ENCODE measurements around the gene MAGEB2.
"Not testable (repeated sequence)": the region's sequence is repeated elsewhere in the genome, so short reads cannot be mapped to it uniquely, and the experiment has no call there.

Gene MAGEB2

GRCh38 chrX:30215357-30215843 is at the start of gene MAGEB2:
TSS of gene MAGEB2 (plus strand) at chrX:30215563. CDS start at chrX:30218581, 3,018 bp downstream.
- no peaks in the 10 kb centered on the region for H3K9me3 ChIP-seq (ENCODE audit: control insufficient read depth, insufficient read depth, low read length)
- H3K36me3 ChIP-seq (ENCODE audit: insufficient read depth, low read length), result no peaks in the 10 kb centered on the region
- H3K4me1 ChIP-seq (ENCODE audit: insufficient read depth, low read length), result peaks cover 12% of the 10 kb centered on the region; the same call in 1 of the 2 replicates
- H3K9ac ChIP-seq (ENCODE audit: low read depth, low read length), result no peak within 1 kb of the TSS

- Histone ChIP-seq H3K9ac (ENCODE audit: low read depth, low read length) (no peak overlapping the region), H3K36me3 (ENCODE audit: insufficient read depth, low read length) (no peaks in the 10 kb centered on the region), H3K9me3 (ENCODE audit: control insufficient read depth, insufficient read depth, low read length) (no peaks in the 10 kb centered on the region), H3K4me1 (ENCODE audit: insufficient read depth, low read length) (no peaks in the 10 kb centered on the region)
Measured at GRCh38 chrX:30170900-30171299, 44.5 kb upstream of the MAGEB2 start.

GRCh38 chrX:30181353-30181752 is 34.0 kb upstream of the MAGEB2 start:
- no peaks in the 10 kb centered on the region for H3K36me3 ChIP-seq (ENCODE audit: insufficient read depth, low read length)

GRCh38 chrX:30183554-30183953 is 31.8 kb upstream of the MAGEB2 start:
- H3K9me3 ChIP-seq (ENCODE audit: control insufficient read depth, insufficient read depth, low read length), result no peaks in the 10 kb centered on the region
- H3K9ac ChIP-seq (ENCODE audit: low read depth, low read length), result no peak overlapping the region
- H3K36me3 ChIP-seq (ENCODE audit: insufficient read depth, low read length), result no peaks in the 10 kb centered on the region
- H3K4me1 ChIP-seq (ENCODE audit: insufficient read depth, low read length), result no peaks in the 10 kb centered on the region

More at GRCh38 chrX:30181353-30181752, 34.0 kb upstream of the MAGEB2 start:
- Histone ChIP-seq H3K9me3 (ENCODE audit: control insufficient read depth, insufficient read depth, low read length) (no peaks in the 10 kb centered on the region), H3K9ac (ENCODE audit: low read depth, low read length) (no peak overlapping the region), H3K4me1 (ENCODE audit: insufficient read depth, low read length) (no peaks in the 10 kb centered on the region)

GRCh38 chrX:30190426-30190825 is 24.9 kb upstream of the MAGEB2 start:
- H3K9me3 ChIP-seq (ENCODE audit: control insufficient read depth, insufficient read depth, low read length), result no peaks in the 10 kb centered on the region; the same call in 1 of the 2 replicates
- H3K4me1 ChIP-seq (ENCODE audit: insufficient read depth, low read length), result no peaks in the 10 kb centered on the region
- no peaks in the 10 kb centered on the region for H3K36me3 ChIP-seq (ENCODE audit: insufficient read depth, low read length)
- H3K9ac ChIP-seq (ENCODE audit: low read depth, low read length), result no peak overlapping the region

GRCh38 chrX:30193910-30194309 is 21.5 kb upstream of the MAGEB2 start:
- H3K4me1 ChIP-seq (ENCODE audit: insufficient read depth, low read length), result peaks cover 12% of the 10 kb centered on the region
- not testable (repeated sequence) for H3K9ac ChIP-seq (ENCODE audit: low read depth, low read length); H3K9me3 ChIP-seq (ENCODE audit: control insufficient read depth, insufficient read depth, low read length); H3K36me3 ChIP-seq (ENCODE audit: insufficient read depth, low read length)

- peaks cover 12% of the 10 kb centered on the region for H3K4me1 ChIP-seq (ENCODE audit: insufficient read depth, low read length)
- H3K9me3 ChIP-seq (ENCODE audit: control insufficient read depth, insufficient read depth, low read length), result no peaks in the 10 kb centered on the region; the same call in 1 of the 2 replicates
- H3K36me3 ChIP-seq (ENCODE audit: insufficient read depth, low read length), result no peaks in the 10 kb centered on the region
- H3K9ac ChIP-seq (ENCODE audit: low read depth, low read length), result no peak overlapping the region
Measured at GRCh38 chrX:30196322-30196721, 19.0 kb upstream of the MAGEB2 start.

GRCh38 chrX:30212172-30212571 is 3.2 kb upstream of the MAGEB2 start:
- no peak overlapping the region for H3K9ac ChIP-seq (ENCODE audit: low read depth, low read length)
- H3K36me3 ChIP-seq (ENCODE audit: insufficient read depth, low read length), result no peaks in the 10 kb centered on the region
- H3K4me1 ChIP-seq (ENCODE audit: insufficient read depth, low read length), result no peaks in the 10 kb centered on the region
- H3K9me3 ChIP-seq (ENCODE audit: control insufficient read depth, insufficient read depth, low read length), result no peaks in the 10 kb centered on the region

- Histone ChIP-seq H3K9ac (ENCODE audit: low read depth, low read length) (no peak overlapping the region), H3K36me3 (ENCODE audit: insufficient read depth, low read length) (no peaks in the 10 kb centered on the region), H3K9me3 (ENCODE audit: control insufficient read depth, insufficient read depth, low read length) (no peaks in the 10 kb centered on the region), H3K4me1 (ENCODE audit: insufficient read depth, low read length) (peaks cover 17% of the 10 kb centered on the region)
Measured at GRCh38 chrX:30217465-30217864, 2.1 kb downstream of the MAGEB2 start.

- Histone ChIP-seq H3K4me1 (ENCODE audit: insufficient read depth, low read length) (peaks cover 17% of the 10 kb centered on the region), H3K9ac (ENCODE audit: low read depth, low read length) (no peak overlapping the region), H3K36me3 (ENCODE audit: insufficient read depth, low read length) (no peaks in the 10 kb centered on the region), H3K9me3 (ENCODE audit: control insufficient read depth, insufficient read depth, low read length) (no peaks in the 10 kb centered on the region)
Measured at GRCh38 chrX:30219372-30219771, 4.0 kb downstream of the MAGEB2 start.

- peaks cover 17% of the 10 kb centered on the region for H3K4me1 ChIP-seq (ENCODE audit: insufficient read depth, low read length)
- no peak overlapping the region for H3K9ac ChIP-seq (ENCODE audit: low read depth, low read length)
- no peaks in the 10 kb centered on the region for H3K9me3 ChIP-seq (ENCODE audit: control insufficient read depth, insufficient read depth, low read length)
- H3K36me3 ChIP-seq (ENCODE audit: insufficient read depth, low read length), result no peaks in the 10 kb centered on the region
Measured at GRCh38 chrX:30220661-30221060, 5.3 kb downstream of the MAGEB2 start.

- Histone ChIP-seq H3K9ac (ENCODE audit: low read depth, low read length) (no peak overlapping the region), H3K36me3 (ENCODE audit: insufficient read depth, low read length) (no peaks in the 10 kb centered on the region), H3K4me1 (ENCODE audit: insufficient read depth, low read length) (peaks cover 16% of the 10 kb centered on the region)
Measured at GRCh38 chrX:30224536-30224935, 9.2 kb downstream of the MAGEB2 start.

GRCh38 chrX:30228526-30228925 is 13.2 kb downstream of the MAGEB2 start:
- Histone ChIP-seq H3K9me3 (ENCODE audit: control insufficient read depth, insufficient read depth, low read length) (no peaks in the 10 kb centered on the region), H3K4me1 (ENCODE audit: insufficient read depth, low read length) (peaks cover 16% of the 10 kb centered on the region), H3K36me3 (ENCODE audit: insufficient read depth, low read length) (no peaks in the 10 kb centered on the region), H3K9ac (ENCODE audit: low read depth, low read length) (no peak overlapping the region)

More at GRCh38 chrX:30224536-30224935, 9.2 kb downstream of the MAGEB2 start:
- no peaks in the 10 kb centered on the region for H3K9me3 ChIP-seq (ENCODE audit: control insufficient read depth, insufficient read depth, low read length)

- H3K9me3 ChIP-seq (ENCODE audit: control insufficient read depth, insufficient read depth, low read length), result no peaks in the 10 kb centered on the region
Measured at GRCh38 chrX:30230395-30230794, 15.0 kb downstream of the MAGEB2 start, which contains the start of gene MAGEB3. TSS of gene MAGEB3 (plus strand) at chrX:30230657. CDS start at chrX:30235925, 5,268 bp downstream.

GRCh38 chrX:30241724-30242415 is 26.5 kb downstream of the MAGEB2 start, which contains the start of gene MAGEB4:
TSS of gene MAGEB4 (plus strand) at chrX:30242000. CDS start at chrX:30242136, 136 bp downstream.
- Histone ChIP-seq H3K9me3 (ENCODE audit: control insufficient read depth, insufficient read depth, low read length) (no peaks in the 10 kb centered on the region), H3K36me3 (ENCODE audit: insufficient read depth, low read length) (no peaks in the 10 kb centered on the region), H3K9ac (ENCODE audit: low read depth, low read length) (no peak within 1 kb of the TSS), H3K4me1 (ENCODE audit: insufficient read depth, low read length) (peaks cover 4% of the 10 kb centered on the region; the same call in 1 of the 2 replicates)

More at GRCh38 chrX:30230395-30230794, 15.0 kb downstream of the MAGEB2 start, which contains the start of gene MAGEB3:
- H3K36me3 ChIP-seq (ENCODE audit: insufficient read depth, low read length), result no peaks in the 10 kb centered on the region
- no peak within 1 kb of the TSS for H3K9ac ChIP-seq (ENCODE audit: low read depth, low read length)
- H3K4me1 ChIP-seq (ENCODE audit: insufficient read depth, low read length), result peaks cover 16% of the 10 kb centered on the region

Measured in ES-I3 (cell line).